Measurements from ENCODE around the gene ARHGAP29. TPM values are rescaled to one million over a fixed set of nuclear protein-coding genes. Genes with fewer than 3 reads are reported as not detected.

The ARHGAP29 gene
- total RNA-seq, 1 experiment from 2014 or later: 46.7 TPM

- Mint-ChIP-seq H3K9me3 (ENCODE audit: unreplicated experiment) (no peaks in the 10 kb centered on the region), H3K4me3 (ENCODE audit: unreplicated experiment) (no peak overlapping the region), H3K27ac (ENCODE audit: low read depth, unreplicated experiment) (no peak overlapping the region), H3K4me1 (ENCODE audit: insufficient read depth, unreplicated experiment) (peaks cover 13% of the 10 kb centered on the region), H3K27me3 (ENCODE audit: insufficient read depth, unreplicated experiment) (no peaks in the 10 kb centered on the region), H3K36me3 (ENCODE audit: insufficient read depth, unreplicated experiment) (no peaks in the 10 kb centered on the region)
- intact Hi-C loops (cut with micrococcal nuclease): no loop called here
- BruUV-seq (replicated peaks): no TSS peak
- TF ChIP-seq, protein P1, sequence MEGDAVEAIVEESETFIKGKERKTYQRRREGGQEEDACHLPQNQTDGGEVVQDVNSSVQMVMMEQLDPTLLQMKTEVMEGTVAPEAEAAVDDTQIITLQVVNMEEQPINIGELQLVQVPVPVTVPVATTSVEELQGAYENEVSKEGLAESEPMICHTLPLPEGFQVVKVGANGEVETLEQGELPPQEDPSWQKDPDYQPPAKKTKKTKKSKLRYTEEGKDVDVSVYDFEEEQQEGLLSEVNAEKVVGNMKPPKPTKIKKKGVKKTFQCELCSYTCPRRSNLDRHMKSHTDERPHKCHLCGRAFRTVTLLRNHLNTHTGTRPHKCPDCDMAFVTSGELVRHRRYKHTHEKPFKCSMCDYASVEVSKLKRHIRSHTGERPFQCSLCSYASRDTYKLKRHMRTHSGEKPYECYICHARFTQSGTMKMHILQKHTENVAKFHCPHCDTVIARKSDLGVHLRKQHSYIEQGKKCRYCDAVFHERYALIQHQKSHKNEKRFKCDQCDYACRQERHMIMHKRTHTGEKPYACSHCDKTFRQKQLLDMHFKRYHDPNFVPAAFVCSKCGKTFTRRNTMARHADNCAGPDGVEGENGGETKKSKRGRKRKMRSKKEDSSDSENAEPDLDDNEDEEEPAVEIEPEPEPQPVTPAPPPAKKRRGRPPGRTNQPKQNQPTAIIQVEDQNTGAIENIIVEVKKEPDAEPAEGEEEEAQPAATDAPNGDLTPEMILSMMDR (IDR thresholded peaks at IDR 0.05; ENCODE audit: unreplicated experiment): no peak
- CTCF ChIA-PET: interaction anchor here (0.8 kb wide), 1 partner anchor 19 kb away, joined by 4 read pairs; no protein-coding TSS in a partner anchor
- POLR2A ChIA-PET: interaction anchor here (0.5 to 0.6 kb wide), 2 partner anchors 8 to 372 kb away, joined by 3 read pairs; no protein-coding TSS in a partner anchor
- no peak for DNase-seq (ENCODE audit: unreplicated experiment)
Measured at GRCh38 chr1:94280541-94280940, 43.2 kb upstream of the ARHGAP29 start.

GRCh38 chr1:94279462-94279861 lies 42.1 kb upstream of the ARHGAP29 start:
- no peak for DNase-seq (ENCODE audit: unreplicated experiment)
- no peaks in the 10 kb centered on the region for H3K27me3 Mint-ChIP-seq (ENCODE audit: insufficient read depth, unreplicated experiment)
- no peaks in the 10 kb centered on the region for H3K36me3 Mint-ChIP-seq (ENCODE audit: insufficient read depth, unreplicated experiment)
- ChIA-PET CTCF (no interaction called here), POLR2A (interaction anchor here (0.7 to 1.3 kb wide), 2 partner anchors 15 to 43 kb away, joined by 4 to 5 read pairs; no protein-coding TSS in a partner anchor)
- TF ChIP-seq, protein P1 (IDR thresholded peaks at IDR 0.05; ENCODE audit: unreplicated experiment): no peak
- H3K9me3 Mint-ChIP-seq (ENCODE audit: unreplicated experiment): no peaks in the 10 kb centered on the region
- H3K4me3 Mint-ChIP-seq (ENCODE audit: unreplicated experiment): no peak overlapping the region
- BruUV-seq (replicated peaks): no TSS peak
- H3K27ac Mint-ChIP-seq (ENCODE audit: low read depth, unreplicated experiment): no peak overlapping the region
- intact Hi-C loops (cut with micrococcal nuclease): no loop called here
- H3K4me1 Mint-ChIP-seq (ENCODE audit: insufficient read depth, unreplicated experiment): peaks cover 6% of the 10 kb centered on the region

DNA sequence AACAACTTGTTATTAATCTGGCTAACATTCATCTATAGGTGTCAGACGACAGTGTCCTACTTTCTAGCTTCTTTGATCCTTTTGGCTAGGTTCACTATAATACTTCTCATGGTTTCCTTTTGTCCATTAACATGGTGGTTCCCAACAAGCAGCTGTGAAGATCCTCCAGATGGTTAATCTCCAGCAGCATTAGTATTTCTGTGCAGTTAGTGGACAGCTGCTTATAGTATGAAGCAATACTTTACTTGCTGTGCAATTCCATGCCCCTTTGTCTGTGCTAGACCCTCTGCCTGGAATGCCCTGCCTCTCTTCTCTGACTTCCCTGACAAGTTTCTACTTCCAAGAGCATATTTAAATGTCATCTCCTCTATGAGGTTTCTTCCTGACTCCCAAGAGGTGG lies 41.7 kb upstream of the ARHGAP29 start:
- H3K27ac Mint-ChIP-seq (ENCODE audit: low read depth, unreplicated experiment): no peak overlapping the region
- no peak for DNase-seq (ENCODE audit: unreplicated experiment)
- POLR2A ChIA-PET: interaction anchor here (0.7 to 1.3 kb wide), 2 partner anchors 15 to 42 kb away, joined by 4 to 5 read pairs; no protein-coding TSS in a partner anchor
- TF ChIP-seq, protein P1 (IDR thresholded peaks at IDR 0.05; ENCODE audit: unreplicated experiment): no peak
- H3K4me3 Mint-ChIP-seq (ENCODE audit: unreplicated experiment): no peak overlapping the region
- no peaks in the 10 kb centered on the region for H3K27me3 Mint-ChIP-seq (ENCODE audit: insufficient read depth, unreplicated experiment)
- peaks cover 6% of the 10 kb centered on the region for H3K4me1 Mint-ChIP-seq (ENCODE audit: insufficient read depth, unreplicated experiment)
- no peaks in the 10 kb centered on the region for H3K9me3 Mint-ChIP-seq (ENCODE audit: unreplicated experiment)
- CTCF ChIA-PET: no interaction called here
- no peaks in the 10 kb centered on the region for H3K36me3 Mint-ChIP-seq (ENCODE audit: insufficient read depth, unreplicated experiment)
- BruUV-seq (replicated peaks): no TSS peak
- intact Hi-C loops (cut with micrococcal nuclease): no loop called here

GRCh38 chr1:94276988-94277434 lies 39.6 kb upstream of the ARHGAP29 start:
- Mint-ChIP-seq H3K4me1 (ENCODE audit: insufficient read depth, unreplicated experiment) (peaks cover 6% of the 10 kb centered on the region), H3K27ac (ENCODE audit: low read depth, unreplicated experiment) (no peak overlapping the region), H3K4me3 (ENCODE audit: unreplicated experiment) (no peak overlapping the region), H3K27me3 (ENCODE audit: insufficient read depth, unreplicated experiment) (no peaks in the 10 kb centered on the region), H3K36me3 (ENCODE audit: insufficient read depth, unreplicated experiment) (no peaks in the 10 kb centered on the region), H3K9me3 (ENCODE audit: unreplicated experiment) (no peaks in the 10 kb centered on the region)
- ChIA-PET POLR2A (no interaction called here), CTCF (interaction anchor here (0.9 kb wide), 1 partner anchor 9 kb away, joined by 4 read pairs; no protein-coding TSS in a partner anchor)
- no peak for DNase-seq (ENCODE audit: unreplicated experiment)
- BruUV-seq (replicated peaks): no TSS peak
- TF ChIP-seq, protein P1 (IDR thresholded peaks at IDR 0.05; ENCODE audit: unreplicated experiment): no peak
- intact Hi-C loops (cut with micrococcal nuclease): no loop called here
